ENCODE data around the gene CHD9.

DNA sequence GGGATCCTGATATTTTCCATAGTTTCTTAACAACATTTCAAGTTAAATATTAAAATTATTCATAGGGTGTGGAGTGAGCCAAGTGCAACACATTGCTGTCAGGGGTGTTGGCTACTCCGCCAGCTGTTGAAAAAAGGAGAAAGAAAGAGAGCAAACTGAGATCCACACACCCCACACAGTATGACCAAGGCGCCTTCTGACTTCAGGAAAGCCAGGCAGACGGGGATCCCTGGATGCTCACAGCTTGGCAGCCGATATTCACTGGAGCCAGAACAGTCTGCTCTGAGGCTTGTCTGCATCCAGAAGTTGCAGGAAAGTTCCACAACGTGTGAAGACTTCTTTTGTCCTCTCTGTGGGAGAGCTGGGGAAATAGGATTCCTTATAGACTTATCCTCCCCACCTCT, 11.4 kb upstream of the CHD9 start:
- TF ChIP-seq, protein P1, sequence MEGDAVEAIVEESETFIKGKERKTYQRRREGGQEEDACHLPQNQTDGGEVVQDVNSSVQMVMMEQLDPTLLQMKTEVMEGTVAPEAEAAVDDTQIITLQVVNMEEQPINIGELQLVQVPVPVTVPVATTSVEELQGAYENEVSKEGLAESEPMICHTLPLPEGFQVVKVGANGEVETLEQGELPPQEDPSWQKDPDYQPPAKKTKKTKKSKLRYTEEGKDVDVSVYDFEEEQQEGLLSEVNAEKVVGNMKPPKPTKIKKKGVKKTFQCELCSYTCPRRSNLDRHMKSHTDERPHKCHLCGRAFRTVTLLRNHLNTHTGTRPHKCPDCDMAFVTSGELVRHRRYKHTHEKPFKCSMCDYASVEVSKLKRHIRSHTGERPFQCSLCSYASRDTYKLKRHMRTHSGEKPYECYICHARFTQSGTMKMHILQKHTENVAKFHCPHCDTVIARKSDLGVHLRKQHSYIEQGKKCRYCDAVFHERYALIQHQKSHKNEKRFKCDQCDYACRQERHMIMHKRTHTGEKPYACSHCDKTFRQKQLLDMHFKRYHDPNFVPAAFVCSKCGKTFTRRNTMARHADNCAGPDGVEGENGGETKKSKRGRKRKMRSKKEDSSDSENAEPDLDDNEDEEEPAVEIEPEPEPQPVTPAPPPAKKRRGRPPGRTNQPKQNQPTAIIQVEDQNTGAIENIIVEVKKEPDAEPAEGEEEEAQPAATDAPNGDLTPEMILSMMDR (IDR thresholded peaks at IDR 0.05): no peak
- TF ChIP-seq POLR2AphosphoS5 (IDR thresholded peaks at IDR 0.05): no peak
- no peak for TF ChIP-seq POLR2A (IDR thresholded peaks at IDR 0.05)
